ENCODE results near the gene PSIP1.
"Not testable (repeated sequence)": the region's sequence is repeated elsewhere in the genome, so short reads cannot be mapped to it uniquely, and the experiment has no call there.

The PSIP1 gene

GRCh38 chr9:15468145-15468544 lies 42.6 kb downstream of the PSIP1 start:
- no peak overlapping the region for H3K27ac ChIP-seq
- no peak for TF ChIP-seq CTCF (conservative IDR thresholded peaks at IDR 0.05)
- no peak for TF ChIP-seq ZFX (IDR thresholded peaks at IDR 0.05)

- no peak for TF ChIP-seq CTCF (conservative IDR thresholded peaks at IDR 0.05)
- TF ChIP-seq ZFX (IDR thresholded peaks at IDR 0.05) = no peak
- no peak overlapping the region for H3K27ac ChIP-seq
Observed at GRCh38 chr9:15461601-15462000, 49.2 kb downstream of the PSIP1 start.

GRCh38 chr9:15461056-15461455 lies 49.7 kb downstream of the PSIP1 start:
- TF ChIP-seq ZFX (IDR thresholded peaks at IDR 0.05) = no peak
- no peak for TF ChIP-seq CTCF (conservative IDR thresholded peaks at IDR 0.05)
- H3K27ac ChIP-seq = no peak overlapping the region

- no peak overlapping the region for H3K27ac ChIP-seq
- no peak for TF ChIP-seq ZFX (IDR thresholded peaks at IDR 0.05)
- TF ChIP-seq CTCF (conservative IDR thresholded peaks at IDR 0.05) = no peak
Observed at GRCh38 chr9:15453956-15454355, 56.8 kb downstream of the PSIP1 start.

- TF ChIP-seq ZFX (IDR thresholded peaks at IDR 0.05) (no peak), CTCF (conservative IDR thresholded peaks at IDR 0.05) (no peak)
- no peak overlapping the region for H3K27ac ChIP-seq
Observed at GRCh38 chr9:15444141-15444540, 66.6 kb downstream of the PSIP1 start.

GRCh38 chr9:15442264-15442663 lies 68.5 kb downstream of the PSIP1 start:
- not testable (repeated sequence) for H3K27ac ChIP-seq

GRCh38 chr9:15441841-15442240 lies 68.9 kb downstream of the PSIP1 start:
- H3K27ac ChIP-seq = not testable (repeated sequence)

GRCh38 chr9:15438891-15439290 lies 71.9 kb downstream of the PSIP1 start:
- TF ChIP-seq CTCF (conservative IDR thresholded peaks at IDR 0.05) = no peak
- no peak overlapping the region for H3K27ac ChIP-seq

GRCh38 chr9:15433661-15434060 lies 77.1 kb downstream of the PSIP1 start:
- TF ChIP-seq CTCF (conservative IDR thresholded peaks at IDR 0.05) = no peak
- TF ChIP-seq ZFX (IDR thresholded peaks at IDR 0.05) = no peak
- no peak overlapping the region for H3K27ac ChIP-seq
